HG03354 (cell line): Measurements from ENCODE around the gene ABCB6.
A peak's percentile ranks its signal among the peaks of the same experiment; 100 is the strongest.

Source experiments
- ATAC-seq: cut with Tn5 transposase; IDR thresholded peaks from one replicate; pipeline ENCODE4 v1.9.1; 2021; ENCODE audit warnings: mild to moderate bottlenecking; ENCODE audit not compliant: unreplicated experiment, poor library complexity, severe bottlenecking

ABCB6 gene

GRCh38 chr2:219199470-219200211 is 19.1 kb downstream of the ABCB6 start:
- no peak for ATAC-seq

- ATAC-seq, result no peak
These were observed 19.8 kb downstream of the ABCB6 start for GRCh38 chr2:219198974-219199373.

- ATAC-seq, result no peak
These were observed 21.4 kb downstream of the ABCB6 start for GRCh38 chr2:219197388-219197787.

- ATAC-seq, result no peak
These were observed 31.9 kb downstream of the ABCB6 start for GRCh38 chr2:219186754-219187456.

GRCh38 chr2:219184121-219184520 is 34.6 kb downstream of the ABCB6 start:
- ATAC-seq, result no peak

- no peak for ATAC-seq
These were observed 35.5 kb downstream of the ABCB6 start for GRCh38 chr2:219183151-219183772.

- no peak for ATAC-seq
These were observed 36.2 kb downstream of the ABCB6 start for GRCh38 chr2:219182331-219183150.

- no peak for ATAC-seq
These were observed 37.2 kb downstream of the ABCB6 start for GRCh38 chr2:219181531-219181930.

- ATAC-seq, result no peak
These were observed 37.8 kb downstream of the ABCB6 start for GRCh38 chr2:219180961-219181360.

- ATAC-seq, result no peak
These were observed 38.9 kb downstream of the ABCB6 start for GRCh38 chr2:219179601-219180465.

- ATAC-seq, result peak; percentile 11
These were observed 40.2 kb downstream of the ABCB6 start for GRCh38 chr2:219178377-219179175.

GRCh38 chr2:219177552-219178376 is 41.0 kb downstream of the ABCB6 start, which contains the start of gene RETREG2:
Gene RETREG2 (plus strand): TSS chr2:219178275. CDS start chr2:219178353, 78 bp downstream.
- ATAC-seq, result peak; percentile 41

GRCh38 chr2:219176818-219177551 is 41.8 kb downstream of the ABCB6 start, which contains the start of gene CNPPD1:
Gene CNPPD1 (minus strand): TSS chr2:219176925. CDS start chr2:219176828, 97 bp downstream.
- ATAC-seq, result peak; percentile 76

- ATAC-seq, result peak; percentile 36
These were observed 42.6 kb downstream of the ABCB6 start for GRCh38 chr2:219175928-219176817.

- no peak for ATAC-seq
These were observed 43.3 kb downstream of the ABCB6 start for GRCh38 chr2:219175486-219175885.

- ATAC-seq, result no peak
These were observed 44.0 kb downstream of the ABCB6 start for GRCh38 chr2:219174801-219175200.
